GM18502 (cell line): Measurements from ENCODE around the gene NGF.

Experiments used
- ATAC-seq: cut with Tn5 transposase; IDR thresholded peaks from one replicate; pipeline ENCODE4 v1.9.1; 2021; ENCODE audit warnings: mild to moderate bottlenecking; ENCODE audit not compliant: unreplicated experiment, poor library complexity

NGF gene

GRCh38 chr1:115246526-115246925 lies 91.5 kb downstream of the NGF start:
- no peak for ATAC-seq

DNA sequence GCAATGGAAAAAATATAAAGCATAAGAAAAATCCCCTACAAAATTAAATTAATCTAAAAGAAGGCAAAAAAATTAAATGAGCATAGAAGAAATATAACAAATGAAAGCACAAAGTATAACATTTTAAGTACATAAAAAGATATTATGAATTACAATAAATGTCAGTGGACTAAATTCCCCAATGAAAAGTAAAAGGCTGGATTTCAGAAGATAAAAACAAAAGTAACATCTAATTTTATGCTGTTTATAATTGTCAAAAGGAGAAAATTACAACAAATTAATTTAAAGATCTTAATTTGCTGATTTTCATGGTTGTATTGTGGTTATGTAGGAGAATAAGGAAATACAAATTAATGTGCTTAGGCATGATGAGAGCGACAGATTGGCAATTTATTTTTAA lies 92.8 kb downstream of the NGF start:
- ATAC-seq = no peak

DNA sequence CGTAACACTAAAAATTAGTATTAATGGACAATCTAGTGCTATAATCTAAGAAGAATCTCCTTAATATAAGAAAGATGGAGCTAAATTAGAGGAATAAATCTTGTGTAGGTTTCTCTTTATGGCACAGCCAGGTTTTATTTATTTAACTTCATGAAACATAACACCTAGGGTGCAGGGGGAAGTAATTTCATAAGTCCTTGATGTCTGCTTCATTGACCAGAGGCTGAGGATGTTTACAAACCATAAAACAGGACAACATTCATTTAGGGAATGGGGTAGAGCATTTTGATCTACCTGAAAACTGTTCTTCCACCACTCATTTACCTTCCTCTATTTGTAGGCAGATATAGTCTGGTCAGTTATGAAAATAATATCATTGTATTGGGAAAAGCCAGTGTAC lies 95.5 kb downstream of the NGF start:
- no peak for ATAC-seq

DNA sequence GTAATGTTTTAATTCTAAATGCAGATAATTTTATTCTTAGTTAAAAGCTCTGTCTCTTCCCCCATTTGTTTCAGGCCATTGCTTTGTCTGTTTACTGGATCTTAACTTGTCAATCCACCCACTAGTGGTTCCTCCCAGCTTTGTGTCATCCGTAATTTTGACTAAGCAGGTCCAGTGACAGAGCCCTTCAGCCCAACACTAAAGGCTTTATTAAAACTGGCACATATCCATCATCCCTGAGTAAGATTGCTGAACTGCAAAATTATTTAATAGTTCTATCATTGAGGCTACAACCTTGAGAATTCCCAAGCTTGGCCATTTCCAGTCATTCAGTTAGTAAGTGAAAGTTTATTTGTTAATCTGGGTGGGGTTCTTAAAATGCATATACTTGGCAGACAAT lies 96.7 kb downstream of the NGF start:
- no peak for ATAC-seq

DNA sequence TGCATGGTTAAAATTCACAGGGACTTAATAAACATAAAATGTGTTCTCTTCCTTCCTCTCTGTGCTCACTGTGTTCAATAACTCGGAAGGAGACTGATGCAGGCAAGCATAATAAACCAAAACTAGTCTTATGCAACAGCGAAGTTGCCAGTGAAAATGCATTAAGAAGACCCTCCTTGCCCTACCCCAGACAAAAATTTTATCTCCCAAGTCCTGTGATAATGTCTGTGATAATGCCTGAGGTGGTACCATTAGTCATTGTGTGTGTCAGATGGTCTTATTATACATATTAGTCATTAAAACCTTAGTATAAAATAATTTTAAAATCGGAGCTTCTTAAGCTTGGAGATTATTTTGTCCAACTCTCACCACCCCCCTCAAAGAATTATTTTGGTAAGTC lies 97.8 kb downstream of the NGF start:
- no peak for ATAC-seq

DNA sequence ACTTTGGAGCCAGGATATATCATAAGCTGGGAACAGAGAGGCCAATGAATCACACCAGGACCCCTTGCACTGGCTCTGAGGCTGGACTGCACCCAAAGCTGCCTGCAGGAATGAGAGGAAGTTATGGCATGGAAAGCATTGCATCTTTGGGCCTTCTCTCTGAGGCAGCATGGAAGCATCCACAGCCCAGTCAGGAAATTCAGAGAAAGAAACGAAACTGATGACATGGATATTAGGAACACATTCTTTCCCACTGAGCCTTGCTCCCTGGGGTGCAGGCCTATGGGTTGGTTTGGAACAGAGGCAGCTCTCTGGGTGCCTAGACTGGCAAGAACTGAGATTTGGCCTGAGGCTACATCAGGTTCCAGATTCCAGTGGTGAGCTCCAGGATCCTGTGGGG lies 98.6 kb downstream of the NGF start:
- ATAC-seq = no peak

DNA sequence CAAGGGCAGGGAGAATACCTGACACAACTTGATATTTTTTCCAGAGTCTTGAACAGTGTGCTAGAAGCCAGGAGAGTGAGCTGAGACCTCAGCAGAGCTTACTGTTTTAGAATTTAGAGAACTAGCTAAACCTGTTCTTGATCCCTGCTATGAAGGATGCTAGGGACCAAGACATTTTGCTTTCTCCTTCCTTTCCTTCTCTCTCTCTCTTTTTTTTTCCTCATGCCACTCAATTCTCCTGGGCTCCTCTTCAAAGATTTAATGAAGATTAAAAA lies 99.0 kb downstream of the NGF start:
- ATAC-seq = no peak

DNA sequence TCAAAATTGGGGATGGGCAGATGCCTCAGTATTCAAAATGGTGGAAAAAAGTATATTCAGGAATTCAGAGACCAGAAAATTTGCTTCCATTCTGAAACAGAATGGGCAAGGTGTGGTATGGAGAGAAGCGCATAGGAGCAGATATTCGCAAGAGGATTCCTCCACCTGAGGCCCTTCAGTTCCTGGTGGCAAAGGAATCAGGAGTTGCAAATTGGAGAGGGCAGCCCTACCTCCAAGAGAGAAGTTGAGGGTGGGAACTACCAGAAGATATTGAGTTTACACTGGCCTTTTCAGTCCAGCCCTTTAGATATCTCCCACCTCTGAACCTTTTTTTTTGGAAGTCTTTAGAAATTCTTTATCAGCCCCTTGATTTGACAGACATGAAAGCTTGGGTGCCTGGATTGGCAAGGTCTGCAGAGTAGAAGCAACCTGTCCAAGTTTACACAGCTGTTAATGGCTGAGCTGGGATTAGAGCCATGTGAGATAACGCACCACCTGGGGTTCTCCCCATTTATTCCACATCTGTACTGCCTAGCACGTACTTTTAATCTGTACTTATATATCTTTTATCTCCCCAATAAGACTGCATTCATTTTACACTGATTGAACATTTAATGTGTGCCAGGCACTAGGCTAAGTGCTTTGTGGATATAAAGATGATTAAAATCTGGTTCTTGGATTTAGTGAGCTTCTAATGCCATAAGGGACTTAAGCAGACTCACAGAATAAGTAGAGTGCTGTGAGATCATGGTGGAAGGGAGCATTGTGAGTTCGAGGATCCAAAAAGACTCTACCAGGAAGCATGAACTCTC lies 99.5 kb downstream of the NGF start:
- ATAC-seq = no peak

- no peak for ATAC-seq
Measured at GRCh38 chr1:115237507-115237906, 100.5 kb downstream of the NGF start.

GRCh38 chr1:115237023-115237422 lies 101.0 kb downstream of the NGF start:
- no peak for ATAC-seq
